A549 (cell line): ENCODE data around the gene WNT8A. TPM values are rescaled to one million over a fixed set of nuclear protein-coding genes. Genes with fewer than 3 reads are reported as not detected.

ENCODE experiments used
- ATAC-seq, 2 experiments: fragments of 200-7000 bp in 1 of 2; fragments of >200 bp in 1 of 2; cut with Nextera tagmentation in 1 of 2; cut with Tn5 transposase in 1 of 2; 3 replicates each; pipeline versions ENCODE4 v1.8.0 to v1.9.1; 2018 to 2020; ENCODE audit warnings: mild to moderate bottlenecking in 1 of 2, moderate library complexity in 1 of 2
- CTCF ChIA-PET: fragments of 300-600 bp; sonication (Branson Sonifier 250); formaldehyde crosslinking; extraction: SDS; loops from one replicate; lab custom pipeline; 2021; ENCODE audit warnings: antibody characterized with exemption, inconsistent platforms; lab: Yijun Ruan, JAX
- POLR2A ChIA-PET: fragments of 350-600 bp; formaldehyde crosslinking; extraction: SDS; loops from one replicate; lab custom pipeline; 2021; ENCODE audit warnings: antibody characterized with exemption, inconsistent platforms; lab: Yijun Ruan, JAX
- DNase-seq, 2 experiments: peaks; one replicate each; pipeline versions ENCODE4 v3.0.0 to v3.0.0-alpha.2; 2011 to 2016; ENCODE audit warnings: low read depth in 1 of 2, low spot score in 1 of 2
- FAIRE-seq: peaks from 2 replicates; lab custom pipeline; 2011; peaks lifted over from hg19 to GRCh38; lab: Jason Lieb, UNC
- H3K27ac ChIP-seq, 2 experiments: fragments of >200 bp; sonication (Bioruptor Twin); formaldehyde crosslinking; 3 replicates each; pipeline ENCODE4 v1.5.1; 2016 to 2017
- H3K4me1 ChIP-seq: fragments of >200 bp; sonication (Bioruptor Twin); formaldehyde crosslinking; 3 replicates; pipeline ENCODE4 v1.6.1; 2016
- H3K4me2 ChIP-seq: fragments of >200 bp; sonication (Bioruptor Twin); formaldehyde crosslinking; 3 replicates; pipeline ENCODE4 v1.6.1; 2016
- H3K4me3 ChIP-seq: fragments of >200 bp; sonication (Bioruptor Twin); formaldehyde crosslinking; 3 replicates; pipeline ENCODE4 v1.5.1; 2016
- H3K9me3 ChIP-seq: fragments of >200 bp; sonication (Bioruptor Twin); formaldehyde crosslinking; 3 replicates; pipeline ENCODE4 v1.6.1; 2016
- BCL3 ChIP-seq: fragments of >200 bp; sonication (Bioruptor Twin); formaldehyde crosslinking; IDR thresholded peaks from 3 replicates; pipeline ENCODE4 v1.6.1; 2016
- BHLHE40 ChIP-seq: IDR thresholded peaks from 2 replicates; pipeline ENCODE4 v1.6.1; 2012; ENCODE audit warnings: low read depth, low read length, inconsistent platforms
- CEBPB ChIP-seq, 2 experiments: fragments of >200 bp in 1 of 2; sonication (Bioruptor Twin) in 1 of 2; formaldehyde crosslinking in 1 of 2; IDR thresholded peaks; 2 replicates each; pipeline ENCODE4 v1.6.1; 2012 to 2016
- ESRRA ChIP-seq: fragments of 150-350 bp; IDR thresholded peaks from 2 replicates; pipeline ENCODE4 v1.6.1; 2014; ENCODE audit warnings: mild to moderate bottlenecking, low read length, borderline replicate concordance
- FOSL2 ChIP-seq, 2 experiments: fragments of 450-650 bp in 1 of 2; fragments of >200 bp in 1 of 2; sonication (Bioruptor Twin) in 1 of 2; formaldehyde crosslinking; IDR thresholded peaks; 2 replicates each; pipeline versions ENCODE4 v1.5.0 to v1.6.1; 2016 to 2020; ENCODE audit warnings: mild to moderate bottlenecking in 1 of 2, moderate library complexity in 1 of 2
- FOXS1 ChIP-seq: fragments of 250-450 bp; sonication (Bioruptor Pico); IDR thresholded peaks from 2 replicates; pipeline ENCODE4 v1.5.0; 2020; ENCODE audit warnings: mild to moderate bottlenecking, moderate library complexity
- HDAC2 ChIP-seq: fragments of 200-600 bp; sonication (generic); IDR thresholded peaks from 2 replicates; pipeline ENCODE4 v1.6.1; 2016
- HES2 ChIP-seq: fragments of >200 bp; sonication (Bioruptor Twin); formaldehyde crosslinking; IDR thresholded peaks from 2 replicates; pipeline ENCODE4 v1.6.1; 2016
- HOXB5 ChIP-seq: fragments of 250-450 bp; sonication (Bioruptor Pico); IDR thresholded peaks from 2 replicates; pipeline ENCODE4 v1.5.0; 2020; ENCODE audit warnings: mild to moderate bottlenecking, moderate library complexity
- KDM5A ChIP-seq: fragments of 200-600 bp; sonication (generic); IDR thresholded peaks from 2 replicates; pipeline ENCODE4 v1.6.1; 2016; ENCODE audit warnings: antibody characterized with exemption, mild to moderate bottlenecking
- MAFK ChIP-seq: fragments of 450-650 bp; IDR thresholded peaks from 2 replicates; pipeline ENCODE4 v1.6.1; 2014; ENCODE audit not compliant: partially characterized antibody
- MYC ChIP-seq: IDR thresholded peaks from 2 replicates; pipeline ENCODE4 v1.6.1; 2012; ENCODE audit warnings: mild to moderate bottlenecking, inconsistent platforms, low read length, improper control_type of control experiment, borderline replicate concordance
- NR3C1 ChIP-seq: fragments of >200 bp; sonication (Bioruptor Twin); formaldehyde crosslinking; IDR thresholded peaks from 3 replicates; pipeline ENCODE4 v1.6.1; 2017
- PHF8 ChIP-seq: fragments of 200-600 bp; sonication (generic); IDR thresholded peaks from 2 replicates; pipeline ENCODE4 v1.6.1; 2016; ENCODE audit warnings: low read depth, mild to moderate bottlenecking, antibody characterized with exemption, moderate library complexity, borderline replicate concordance
- POLR2A ChIP-seq: IDR thresholded peaks from 2 replicates; pipeline ENCODE4 v1.6.1; 2012; ENCODE audit warnings: mild to moderate bottlenecking, low read length
- RAD21 ChIP-seq, 2 experiments: fragments of >200 bp in 1 of 2; sonication (Bioruptor Twin) in 1 of 2; formaldehyde crosslinking in 1 of 2; IDR thresholded peaks in 1 of 2; conservative IDR thresholded peaks in 1 of 2; 2 replicates in 1 of 2; 3 replicates in 1 of 2; pipeline ENCODE4 v1.6.1; 2012 to 2018; ENCODE audit warnings: inconsistent platforms in 1 of 2
- RARB ChIP-seq: fragments of 250-450 bp; sonication (Bioruptor Pico); IDR thresholded peaks from 2 replicates; pipeline ENCODE4 v1.8.0; 2021; ENCODE audit warnings: mild to moderate bottlenecking, moderate library complexity
- RCOR1 ChIP-seq: fragments of 150-350 bp; IDR thresholded peaks from 2 replicates; pipeline ENCODE4 v1.6.1; 2014; ENCODE audit warnings: antibody characterized with exemption, low read length, low read depth
- RFX5 ChIP-seq: fragments of 450-650 bp; IDR thresholded peaks from 2 replicates; pipeline ENCODE4 v1.7.1; 2014; ENCODE audit warnings: antibody characterized with exemption, mild to moderate bottlenecking, moderate library complexity
- RNF2 ChIP-seq: fragments of 200-600 bp; sonication (generic); IDR thresholded peaks from 2 replicates; pipeline ENCODE4 v1.6.1; 2016; ENCODE audit warnings: low read depth, mild to moderate bottlenecking, antibody characterized with exemption, moderate library complexity, borderline replicate concordance
- SMC3 ChIP-seq: fragments of >200 bp; sonication (Bioruptor Twin); formaldehyde crosslinking; IDR thresholded peaks from 3 replicates; pipeline ENCODE4 v1.6.1; 2018; ENCODE audit warnings: inconsistent platforms
- TFCP2L1 ChIP-seq: fragments of 250-450 bp; sonication (Bioruptor Pico); IDR thresholded peaks from 2 replicates; pipeline ENCODE4 v1.5.0; 2021; ENCODE audit warnings: mild to moderate bottlenecking
- ZFP36 ChIP-seq: fragments of 450-650 bp; IDR thresholded peaks from 2 replicates; pipeline ENCODE4 v1.6.1; 2014; ENCODE audit warnings: borderline replicate concordance; ENCODE audit not compliant: partially characterized antibody
- ZNF302 ChIP-seq: fragments of 250-450 bp; sonication (Bioruptor Pico); IDR thresholded peaks from 2 replicates; pipeline ENCODE4 v1.9.0; 2021; ENCODE audit warnings: inconsistent platforms, mild to moderate bottlenecking, moderate library complexity
- WGBS: methylation state at CpG from one replicate; pipeline ENCODE4 v1.1.6; 2017; ENCODE audit errors: missing lambda C conversion rate; 5-methylcytosine and 5-hydroxymethylcytosine counted together
- polyA plus RNA-seq, 4 experiments: library from polyadenylated mRNA; depleted of rRNA in 3 of 4; stranded (reverse); fragments of >200 nt; fragmentation: RNase III in 1 of 4; extraction: RNeasy Plus Mini Kit Qiagen cat#74134 plus additional on column Dnase treatment in 1 of 4; gene quantifications; 2 replicates in 3 of 4; 3 replicates in 1 of 4; pipeline ENCODE4 v1.2.3, GENCODE V29; 2011 to 2017

Gene WNT8A
- polyA plus RNA-seq, 2 of the 4 experiments (the other 2 are of a cell fraction), result not detected

- WGBS, result 88% methylated on average over 2 of the region's 2 CpGs
- no peak for TF ChIP-seq HOXB5 (CRISPR knock-in tag)
- no peak for TF ChIP-seq RNF2
- TF ChIP-seq RFX5, result no peak
- no peak for TF ChIP-seq BCL3
- no peak for TF ChIP-seq NR3C1
- no peak for TF ChIP-seq RARB (CRISPR knock-in tag)
- no peak for TF ChIP-seq POLR2A
- no peak for TF ChIP-seq CEBPB (IDR thresholded peaks at IDR 0.05)
- TF ChIP-seq FOSL2 (IDR thresholded peaks at IDR 0.05), result no peak
- TF ChIP-seq FOSL2 (CRISPR knock-in tag; IDR thresholded peaks at IDR 0.05), result no peak
- no peak for TF ChIP-seq RAD21 (conservative IDR thresholded peaks at IDR 0.05 in 1 of 2, IDR thresholded peaks at IDR 0.05 in 1 of 2)
- no peak for TF ChIP-seq BHLHE40
- TF ChIP-seq, all 56 proteins: peak for 0
- no peak overlapping the region for H3K27ac ChIP-seq
- no peak for FAIRE-seq
- no peak for ATAC-seq
- no peak for DNase-seq
- no peak overlapping the region for H3K4me3 ChIP-seq
- ChIA-PET POLR2A (no interaction called here), CTCF (interaction anchor here (1.1 to 1.3 kb wide), 2 partner anchors 15 to 27 kb away, joined by 3 to 4 read pairs; no protein-coding TSS in a partner anchor)
- H3K4me2 ChIP-seq, result no peak overlapping the region
- no peaks in the 10 kb centered on the region for H3K9me3 ChIP-seq
- no peaks in the 10 kb centered on the region for H3K4me1 ChIP-seq
Observed at GRCh38 chr5:138096363-138096762, 12.5 kb downstream of the WNT8A start.

GRCh38 chr5:138096997-138097828, 13.4 kb downstream of the WNT8A start:
- no peaks in the 10 kb centered on the region for H3K4me1 ChIP-seq
- no peak; a peak in 1 of 6 replicates for ATAC-seq
- no peak overlapping the region for H3K4me3 ChIP-seq
- 64% methylated on average over 11 of the region's 11 CpGs for WGBS
- no peak for TF ChIP-seq ESRRA
- TF ChIP-seq HDAC2, result no peak
- H3K9me3 ChIP-seq, result no peaks in the 10 kb centered on the region
- DNase-seq, result no peak
- no peak overlapping the region for H3K27ac ChIP-seq
- peak; percentile 7 for FAIRE-seq
- POLR2A ChIA-PET, result no interaction called here
- CTCF ChIA-PET, result interaction anchor here (0.8 to 1.3 kb wide), 3 partner anchors 14 to 36 kb away, joined by 3 to 4 read pairs (median 3); no protein-coding TSS in a partner anchor
- H3K4me2 ChIP-seq, result no peak overlapping the region

- ATAC-seq, result no peak; a peak in 2 of 6 replicates
- no peak for TF ChIP-seq MYC
- no peak for TF ChIP-seq PHF8
- no peak for TF ChIP-seq ZFP36
- TF ChIP-seq HES2, result no peak
- TF ChIP-seq TFCP2L1 (CRISPR knock-in tag), result no peak
- TF ChIP-seq MAFK, result no peak
- TF ChIP-seq RAD21 (conservative IDR thresholded peaks at IDR 0.05 in 1 of 2, IDR thresholded peaks at IDR 0.05 in 1 of 2), result no peak
- no peak for TF ChIP-seq KDM5A
- TF ChIP-seq FOSL2 (IDR thresholded peaks at IDR 0.05), result no peak
- TF ChIP-seq FOSL2 (CRISPR knock-in tag; IDR thresholded peaks at IDR 0.05), result no peak
- no peak for TF ChIP-seq ZNF302 (CRISPR knock-in tag)
- TF ChIP-seq FOXS1, result no peak
- no peak for TF ChIP-seq SMC3
- TF ChIP-seq RCOR1, result no peak
- TF ChIP-seq, all 56 proteins: peak for 0
- POLR2A ChIA-PET, result interaction anchor here (0.6 kb wide), 1 partner anchor 24 kb away, joined by 12 read pairs; no protein-coding TSS in a partner anchor
- Histone ChIP-seq H3K4me2 (no peak overlapping the region), H3K4me1 (no peaks in the 10 kb centered on the region), H3K9me3 (no peaks in the 10 kb centered on the region), H3K27ac (no peak overlapping the region), H3K4me3 (no peak overlapping the region)
- DNase-seq (no peak), FAIRE-seq (no peak)
- CTCF ChIA-PET, result interaction anchor here (0.5 to 1.7 kb wide), 5 partner anchors 33 to 477 kb away, joined by 3 to 6 read pairs (median 3); no protein-coding TSS in a partner anchor
- 66% methylated on average over 7 of the region's 7 CpGs for WGBS
Observed at GRCh38 chr5:138102454-138103318, 18.9 kb downstream of the WNT8A start.
